Endothelial cell of hepatic sinusoid (primary cell): ENCODE measurements around the gene TVP23A.

Experiments used
- in situ Hi-C: cut with HindIII; loops from 2 replicates; pipeline ENCODE4 v1.10.0; 2017; ENCODE audit warnings: low sequenced_read_pairs

The TVP23A gene

DNA sequence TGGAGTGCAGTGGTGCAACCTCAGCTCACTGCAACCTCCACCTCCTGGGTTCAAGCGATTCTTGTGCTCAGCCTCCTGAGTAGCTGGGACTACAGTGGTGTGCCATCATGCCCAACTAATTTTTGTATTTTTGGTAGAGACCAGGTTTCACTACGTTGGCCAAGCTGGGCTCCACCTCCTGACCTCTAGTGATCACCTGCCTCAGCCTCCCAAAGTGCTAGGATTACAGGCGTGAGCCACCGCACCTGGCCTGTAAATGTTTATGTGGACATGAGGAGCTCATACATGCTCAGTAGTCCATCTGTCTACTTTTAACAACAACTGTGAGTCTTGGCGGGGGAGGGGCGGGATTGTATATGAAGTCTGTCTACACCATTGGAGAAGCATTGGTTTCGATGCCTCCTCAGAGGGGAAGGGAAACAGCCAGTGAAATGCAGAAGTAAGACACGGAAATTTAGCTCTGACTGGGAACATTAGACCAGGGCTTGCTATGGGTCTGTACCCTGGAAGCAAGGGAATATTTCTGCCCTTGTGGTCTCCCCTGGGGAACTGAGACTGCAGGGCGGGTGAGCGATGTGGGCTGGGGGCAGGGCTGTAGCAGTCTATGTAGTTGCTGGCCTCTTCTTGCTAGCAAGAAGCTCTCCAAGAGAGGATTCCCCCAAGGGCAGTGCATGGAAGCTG lies 65.6 kb downstream of the TVP23A start:
- in situ Hi-C loops = no loop called here

- in situ Hi-C loops = no loop called here
Measured at GRCh38 chr16:10751291-10751697, 67.3 kb downstream of the TVP23A start.

GRCh38 chr16:10750793-10751192 lies 67.8 kb downstream of the TVP23A start:
- in situ Hi-C loops = no loop called here

GRCh38 chr16:10745841-10746240 lies 72.8 kb downstream of the TVP23A start:
- in situ Hi-C loops = loop anchor here (5.0 to 25.0 kb wide), 3 partner anchors 81 to 209 kb away; no protein-coding TSS in a partner anchor

DNA sequence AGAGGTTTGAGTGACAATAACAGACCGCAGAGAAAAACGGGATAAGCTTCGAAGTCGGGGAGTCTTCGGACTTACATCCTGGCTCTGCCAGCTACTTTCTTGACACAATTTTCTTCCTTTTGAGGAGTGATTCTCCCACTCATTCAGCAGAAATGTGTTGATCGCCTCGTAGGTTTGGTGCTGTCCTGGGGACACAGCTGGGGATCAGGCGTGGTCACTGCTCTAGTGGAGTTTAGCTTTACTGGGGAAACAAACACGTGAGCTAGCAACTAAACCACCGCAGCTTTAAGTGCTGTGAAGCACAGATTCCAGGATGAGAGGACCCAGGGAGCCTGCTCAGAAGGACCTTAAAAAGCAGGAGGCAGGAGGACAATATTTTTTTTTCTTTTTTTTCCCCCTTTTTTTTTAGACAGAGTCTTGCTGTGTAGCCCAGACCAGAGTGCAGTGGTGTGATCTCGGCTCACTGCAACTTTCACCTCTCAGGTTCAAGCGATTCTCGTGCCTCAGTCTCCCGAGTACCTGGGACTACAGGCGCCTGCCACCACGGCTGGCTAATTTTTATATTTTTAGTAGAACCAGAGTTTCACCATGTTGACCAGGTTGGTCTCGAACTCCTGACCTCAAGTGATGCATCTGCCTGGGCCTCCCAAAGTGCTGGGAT lies 74.1 kb downstream of the TVP23A start:
- in situ Hi-C loops = loop anchor here (5.0 to 25.0 kb wide), 3 partner anchors 83 to 207 kb away; no protein-coding TSS in a partner anchor

DNA sequence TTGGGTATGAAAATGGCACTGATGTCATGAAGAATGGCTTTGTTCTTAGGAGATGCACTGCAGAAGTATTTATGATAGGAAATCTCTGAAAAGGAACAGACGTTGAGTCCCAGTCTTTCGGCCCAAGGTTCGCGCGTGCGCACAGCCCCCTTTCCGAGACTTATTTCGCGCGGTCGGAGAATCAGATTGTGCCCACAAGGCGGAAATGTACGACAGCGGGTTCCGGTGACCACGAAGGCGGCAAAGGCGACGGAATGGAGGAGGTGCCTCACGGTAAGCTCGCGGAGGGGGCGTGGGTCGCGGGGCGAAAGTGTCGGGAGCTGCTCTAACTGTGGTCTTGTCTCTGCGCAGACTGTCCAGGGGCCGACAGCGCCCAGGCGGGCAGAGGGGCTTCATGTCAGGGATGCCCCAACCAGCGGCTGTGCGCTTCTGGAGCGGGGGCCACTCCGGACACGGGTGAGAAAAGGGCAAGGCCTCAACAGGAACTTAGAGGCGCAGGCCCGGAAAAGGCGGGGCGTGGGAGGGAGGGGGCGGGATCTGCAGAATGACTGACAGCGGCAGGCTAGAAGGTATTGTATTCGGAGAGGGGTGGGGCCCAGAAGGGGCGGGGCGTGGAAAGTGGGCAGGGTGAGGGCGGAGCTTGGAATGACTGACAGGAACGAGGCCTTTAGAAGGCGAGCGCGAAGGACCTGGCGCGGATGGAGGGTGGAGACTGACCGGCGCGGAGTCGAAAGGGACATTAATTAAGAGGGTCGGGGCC lies 74.8 kb downstream of the TVP23A start, which contains the start of gene NUBP1:
NUBP1 (plus strand) TSS at position 233 of the 760 bp plus-strand sequence; CDS start at position 255, 22 bp downstream.
- in situ Hi-C loops = loop anchor here (25.0 kb wide), 1 partner anchor 206 kb away; no protein-coding TSS in a partner anchor

DNA sequence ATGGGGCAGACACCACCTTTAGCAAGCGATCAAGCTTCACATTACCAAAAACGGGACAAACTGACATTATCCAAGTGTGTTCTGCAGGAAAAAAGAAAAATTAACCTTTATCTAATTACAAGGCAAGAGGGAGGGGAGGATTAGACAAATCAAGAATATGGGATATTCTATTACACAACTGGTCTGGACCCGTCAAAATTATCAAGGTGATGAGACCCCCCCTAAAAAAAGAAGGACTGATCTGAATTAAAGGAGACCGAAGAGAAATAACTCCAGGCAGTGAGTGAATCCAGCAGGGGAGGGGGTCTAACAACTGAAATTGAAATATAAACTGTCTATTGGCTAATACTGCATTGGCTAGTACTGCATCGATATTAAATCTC lies 75.4 kb downstream of the TVP23A start:
- in situ Hi-C loops = loop anchor here (25.0 kb wide), 1 partner anchor 206 kb away; no protein-coding TSS in a partner anchor

- in situ Hi-C loops = loop anchor here (25.0 kb wide), 1 partner anchor 205 kb away; no protein-coding TSS in a partner anchor
Measured at GRCh38 chr16:10741844-10742243, 76.8 kb downstream of the TVP23A start.

GRCh38 chr16:10741249-10741648 lies 77.3 kb downstream of the TVP23A start:
- in situ Hi-C loops = loop anchor here (25.0 kb wide), 1 partner anchor 204 kb away; no protein-coding TSS in a partner anchor

DNA sequence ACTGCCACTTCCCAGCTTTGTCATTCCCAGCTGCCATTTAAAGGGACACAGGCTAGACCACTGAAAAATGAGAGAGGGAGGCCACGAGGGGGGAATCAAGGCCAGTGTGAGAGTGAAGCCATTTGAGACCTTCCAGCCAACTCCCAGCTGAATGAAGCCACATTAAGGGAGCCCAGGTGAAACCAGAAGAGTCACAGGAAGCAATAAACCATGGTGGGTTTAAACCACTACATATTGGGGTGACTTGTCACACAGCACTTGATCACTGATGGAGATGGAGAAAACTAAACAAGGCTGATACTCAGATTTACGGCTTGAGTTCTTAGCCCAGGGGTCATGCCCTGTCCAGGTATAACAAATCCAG lies 77.8 kb downstream of the TVP23A start:
- in situ Hi-C loops = loop anchor here (25.0 kb wide), 1 partner anchor 204 kb away; no protein-coding TSS in a partner anchor

GRCh38 chr16:10740000-10740844 lies 78.4 kb downstream of the TVP23A start:
- in situ Hi-C loops = loop anchor here (25.0 kb wide), 1 partner anchor 203 kb away; no protein-coding TSS in a partner anchor

- in situ Hi-C loops = loop anchor here (25.0 kb wide), 1 partner anchor 201 kb away; no protein-coding TSS in a partner anchor
Measured at GRCh38 chr16:10738231-10739077, 80.1 kb downstream of the TVP23A start.

DNA sequence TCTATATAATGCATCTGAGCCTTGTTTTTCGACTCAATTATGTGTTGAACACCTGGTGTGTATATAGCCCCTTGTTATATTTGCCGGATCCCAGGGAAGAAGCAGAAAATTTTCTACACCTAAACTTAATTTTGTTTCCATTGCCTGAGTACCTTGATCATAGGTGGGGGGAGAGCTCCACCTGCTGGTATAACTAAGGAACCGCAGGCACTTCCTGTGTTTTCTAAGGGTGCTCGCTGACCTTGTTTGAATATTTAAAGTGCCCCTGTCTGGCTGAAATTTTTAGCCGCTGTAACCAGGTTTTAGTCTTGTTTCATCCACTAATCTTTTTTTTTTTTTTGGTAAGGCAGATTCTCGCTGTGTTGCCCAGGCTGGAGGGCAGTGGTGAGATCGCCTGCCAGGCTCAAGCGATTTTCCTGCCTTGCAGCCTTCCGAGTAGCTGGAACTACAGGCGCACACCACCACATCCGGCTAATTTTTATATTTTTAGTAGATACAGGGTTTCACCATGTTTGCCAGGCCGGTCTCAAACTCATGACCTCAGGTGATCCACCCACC lies 81.4 kb downstream of the TVP23A start:
- in situ Hi-C loops = loop anchor here (25.0 kb wide), 1 partner anchor 200 kb away; no protein-coding TSS in a partner anchor

DNA sequence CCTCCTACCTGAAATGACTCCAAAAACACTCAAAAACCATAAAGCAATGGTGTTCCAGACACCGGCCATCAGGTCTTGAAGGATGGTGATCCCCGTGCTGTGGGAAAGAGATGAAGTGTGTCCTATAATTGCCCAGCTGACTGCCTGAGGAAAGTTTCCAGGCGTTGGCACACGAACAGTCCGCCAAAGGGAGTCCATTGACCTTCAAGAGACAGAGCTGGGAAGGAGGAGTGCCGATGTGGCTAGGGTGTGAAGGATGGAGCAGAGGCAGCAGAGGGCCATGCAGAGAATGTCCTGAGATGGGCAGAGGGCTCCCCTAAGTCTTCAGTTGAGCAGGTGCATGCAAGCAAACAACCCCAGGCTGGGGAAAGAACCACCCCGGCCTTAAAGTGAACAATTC lies 86.8 kb downstream of the TVP23A start:
- in situ Hi-C loops = loop anchor here (25.0 kb wide), 1 partner anchor 194 kb away; no protein-coding TSS in a partner anchor

- in situ Hi-C loops = loop anchor here (25.0 kb wide), 1 partner anchor 192 kb away; no protein-coding TSS in a partner anchor
Measured at GRCh38 chr16:10729104-10730048, 89.2 kb downstream of the TVP23A start.

DNA sequence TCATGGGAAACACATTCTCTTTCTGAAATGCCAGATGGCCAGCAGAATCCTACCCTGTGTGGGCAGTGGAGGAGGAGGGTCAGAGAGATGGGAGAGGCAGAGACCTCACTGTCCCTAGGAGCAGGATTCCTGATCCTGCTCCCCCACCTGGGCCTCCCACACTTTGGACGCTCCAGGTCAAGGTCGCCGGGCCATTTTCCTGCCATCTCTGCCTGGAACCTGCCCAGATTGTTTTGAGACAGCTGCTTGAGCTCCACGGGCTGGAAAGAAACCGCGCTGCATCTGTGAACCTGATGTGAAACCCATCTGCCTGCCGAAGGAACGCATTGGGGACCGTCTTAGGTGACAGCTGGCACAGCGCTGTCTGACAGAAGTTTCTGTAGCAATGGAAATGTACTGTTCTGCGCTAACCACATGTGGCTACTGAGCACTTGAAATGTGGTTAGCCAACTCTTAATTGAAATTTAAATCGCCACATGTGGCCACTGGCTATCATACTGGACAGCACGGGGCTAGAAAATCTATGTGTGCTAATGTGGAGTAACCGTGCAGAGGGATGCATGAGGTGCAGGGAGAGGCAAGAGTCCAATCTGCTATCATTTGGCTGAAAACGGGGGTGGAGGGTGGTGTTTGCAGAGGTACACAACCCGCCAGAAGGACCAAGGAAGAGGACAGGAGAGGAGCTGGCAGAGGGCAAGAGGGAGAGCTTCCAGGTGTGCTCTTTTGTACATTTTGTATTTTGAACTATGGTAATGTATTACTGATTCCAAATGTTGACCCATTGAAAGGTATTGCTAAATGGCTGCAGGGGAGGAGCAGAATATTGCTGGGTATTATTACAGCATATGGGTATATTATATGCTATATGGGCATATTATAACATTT lies 90.3 kb downstream of the TVP23A start:
- in situ Hi-C loops = loop anchor here (25.0 kb wide), 1 partner anchor 191 kb away; no protein-coding TSS in a partner anchor
